GM23338 (cell line): ENCODE measurements around the gene DCAKD. TPM values are rescaled to one million over a fixed set of nuclear protein-coding genes. Genes with fewer than 3 reads are reported as not detected.

Experiments
- ATAC-seq: fragments of 200-7000 bp; cut with Tn5 transposase; 3 replicates; pipeline ENCODE4 v1.9.1; 2020
- DNase-seq: peaks from one replicate; pipeline ENCODE4 v3.0.0-alpha.2; 2015; ENCODE audit warnings: low spot score
- H2AFZ ChIP-seq: fragments of 200-600 bp; sonication (generic); 2 replicates; pipeline ENCODE4 v1.8.0; 2016; ENCODE audit warnings: antibody characterized with exemption, mild to moderate bottlenecking, moderate library complexity
- H3F3A ChIP-seq: fragments of 200-600 bp; sonication (generic); replicated peaks from 2 replicates; pipeline ENCODE4 v1.8.0; 2017; ENCODE audit warnings: antibody characterized with exemption, mixed run types, low read depth
- H3K27ac ChIP-seq: fragments of 200-600 bp; sonication (generic); 2 replicates; pipeline ENCODE4 v1.6.1; 2016; ENCODE audit warnings: low read depth
- H3K27me3 ChIP-seq: fragments of 200-600 bp; sonication (generic); 2 replicates; pipeline ENCODE4 v1.8.0; 2016; ENCODE audit warnings: mild to moderate bottlenecking, mixed run types, moderate library complexity; ENCODE audit not compliant: insufficient read depth
- H3K36me3 ChIP-seq: fragments of 200-600 bp; sonication (generic); 2 replicates; pipeline ENCODE4 v1.8.0; 2016; ENCODE audit warnings: mild to moderate bottlenecking; ENCODE audit not compliant: insufficient read depth
- H3K4me1 ChIP-seq: fragments of 200-600 bp; sonication (generic); 2 replicates; pipeline ENCODE4 v1.8.0; 2016; ENCODE audit warnings: mild to moderate bottlenecking, moderate library complexity; ENCODE audit not compliant: insufficient read depth
- H3K4me2 ChIP-seq: fragments of 200-600 bp; sonication (generic); 2 replicates; pipeline ENCODE4 v1.7.1; 2017; ENCODE audit warnings: mixed run types
- H3K4me3 ChIP-seq: fragments of 200-600 bp; sonication (generic); 2 replicates; pipeline ENCODE4 v1.6.1; 2016; ENCODE audit warnings: mixed run types
- H3K79me2 ChIP-seq: fragments of 200-600 bp; sonication (generic); replicated peaks from 2 replicates; pipeline ENCODE4 v1.8.0; 2017; ENCODE audit warnings: mild to moderate bottlenecking; ENCODE audit not compliant: insufficient read depth
- H3K9me2 ChIP-seq: fragments of 200-600 bp; sonication (generic); 2 replicates; pipeline ENCODE4 v1.8.0; 2017; ENCODE audit not compliant: insufficient read depth
- H4K20me1 ChIP-seq: fragments of 200-600 bp; sonication (generic); replicated peaks from 2 replicates; pipeline ENCODE4 v1.8.0; 2017; ENCODE audit warnings: mild to moderate bottlenecking; ENCODE audit not compliant: insufficient read depth
- H3K27ac Mint-ChIP-seq: 2 replicates; pipeline ENCODE4 v1.8.0; 2020; ENCODE audit warnings: inconsistent platforms, mild to moderate bottlenecking, moderate library complexity, mixed read lengths
- H3K27me3 Mint-ChIP-seq: 3 replicates; pipeline ENCODE4 v1.8.0; 2022; ENCODE audit warnings: low read depth, mild to moderate bottlenecking, moderate library complexity, mixed read lengths, inconsistent platforms; ENCODE audit not compliant: insufficient read depth, poor library complexity
- H3K36me3 Mint-ChIP-seq: 3 replicates; pipeline ENCODE4 v1.8.0; 2021; ENCODE audit warnings: low read depth, mild to moderate bottlenecking, inconsistent platforms, moderate library complexity, mixed read lengths
- H3K4me1 Mint-ChIP-seq: 3 replicates; pipeline ENCODE4 v1.8.0; 2020; ENCODE audit warnings: mild to moderate bottlenecking, inconsistent platforms, mixed read lengths
- H3K4me3 Mint-ChIP-seq: 3 replicates; pipeline ENCODE4 v1.8.0; 2021; ENCODE audit warnings: moderate library complexity, mild to moderate bottlenecking, inconsistent platforms, mixed read lengths
- H3K9me3 Mint-ChIP-seq: 3 replicates; pipeline ENCODE4 v1.8.0; 2020; ENCODE audit warnings: moderate library complexity, mild to moderate bottlenecking, inconsistent platforms, mixed read lengths
- CREB1 ChIP-seq: fragments of 250-450 bp; sonication (Bioruptor Pico); IDR thresholded peaks from 2 replicates; pipeline ENCODE4 v1.5.0; 2020; ENCODE audit warnings: low read depth, mild to moderate bottlenecking, moderate library complexity
- EZH2 ChIP-seq: fragments of 200-600 bp; sonication (generic); IDR thresholded peaks from one replicate; pipeline ENCODE4 v1.8.0; 2017; ENCODE audit warnings: antibody characterized with exemption, mild to moderate bottlenecking, low read depth; ENCODE audit not compliant: unreplicated experiment
- NANOG ChIP-seq: IDR thresholded peaks from 2 replicates; pipeline ENCODE4 v1.6.1; 2016; ENCODE audit warnings: antibody characterized with exemption, borderline replicate concordance
- REST ChIP-seq: IDR thresholded peaks from one replicate; pipeline ENCODE4 v1.6.1; 2018; ENCODE audit warnings: antibody characterized with exemption; ENCODE audit not compliant: unreplicated experiment
- ZNF114 ChIP-seq: fragments of 250-450 bp; sonication (Bioruptor Pico); IDR thresholded peaks from 2 replicates; pipeline ENCODE4 v1.5.0; 2020; ENCODE audit warnings: mild to moderate bottlenecking, moderate library complexity
- ZNF331 ChIP-seq: fragments of 250-450 bp; sonication (Bioruptor Pico); IDR thresholded peaks from 2 replicates; pipeline ENCODE4 v1.5.0; 2020; ENCODE audit warnings: low read depth, mild to moderate bottlenecking, moderate library complexity
- polyA plus RNA-seq: library from polyadenylated mRNA; unstranded; fragments of >200 nt; fragmentation: Nextera tagmentation; extraction: Ambion mirVana; gene quantifications from 2 replicates; pipeline ENCODE4 v1.2.1, GENCODE V29; 2016
- total RNA-seq: library from RNA; depleted of rRNA; stranded (reverse); fragments of >200 nt; shearing (Covaris generic); gene quantifications from 2 replicates; pipeline ENCODE4 v1.2.3, GENCODE V29; 2014
- TF ChIP-seq, protein P1 (sequence below): fragments of 250-450 bp; sonication (Bioruptor Pico); IDR thresholded peaks from 2 replicates; pipeline ENCODE4 v1.5.0; 2020; ENCODE audit warnings: mild to moderate bottlenecking, moderate library complexity

DCAKD gene
- total and polyA plus RNA-seq, 2 experiments from 2014 or later = 23.7 to 57.2 TPM

- TF ChIP-seq, protein P1, sequence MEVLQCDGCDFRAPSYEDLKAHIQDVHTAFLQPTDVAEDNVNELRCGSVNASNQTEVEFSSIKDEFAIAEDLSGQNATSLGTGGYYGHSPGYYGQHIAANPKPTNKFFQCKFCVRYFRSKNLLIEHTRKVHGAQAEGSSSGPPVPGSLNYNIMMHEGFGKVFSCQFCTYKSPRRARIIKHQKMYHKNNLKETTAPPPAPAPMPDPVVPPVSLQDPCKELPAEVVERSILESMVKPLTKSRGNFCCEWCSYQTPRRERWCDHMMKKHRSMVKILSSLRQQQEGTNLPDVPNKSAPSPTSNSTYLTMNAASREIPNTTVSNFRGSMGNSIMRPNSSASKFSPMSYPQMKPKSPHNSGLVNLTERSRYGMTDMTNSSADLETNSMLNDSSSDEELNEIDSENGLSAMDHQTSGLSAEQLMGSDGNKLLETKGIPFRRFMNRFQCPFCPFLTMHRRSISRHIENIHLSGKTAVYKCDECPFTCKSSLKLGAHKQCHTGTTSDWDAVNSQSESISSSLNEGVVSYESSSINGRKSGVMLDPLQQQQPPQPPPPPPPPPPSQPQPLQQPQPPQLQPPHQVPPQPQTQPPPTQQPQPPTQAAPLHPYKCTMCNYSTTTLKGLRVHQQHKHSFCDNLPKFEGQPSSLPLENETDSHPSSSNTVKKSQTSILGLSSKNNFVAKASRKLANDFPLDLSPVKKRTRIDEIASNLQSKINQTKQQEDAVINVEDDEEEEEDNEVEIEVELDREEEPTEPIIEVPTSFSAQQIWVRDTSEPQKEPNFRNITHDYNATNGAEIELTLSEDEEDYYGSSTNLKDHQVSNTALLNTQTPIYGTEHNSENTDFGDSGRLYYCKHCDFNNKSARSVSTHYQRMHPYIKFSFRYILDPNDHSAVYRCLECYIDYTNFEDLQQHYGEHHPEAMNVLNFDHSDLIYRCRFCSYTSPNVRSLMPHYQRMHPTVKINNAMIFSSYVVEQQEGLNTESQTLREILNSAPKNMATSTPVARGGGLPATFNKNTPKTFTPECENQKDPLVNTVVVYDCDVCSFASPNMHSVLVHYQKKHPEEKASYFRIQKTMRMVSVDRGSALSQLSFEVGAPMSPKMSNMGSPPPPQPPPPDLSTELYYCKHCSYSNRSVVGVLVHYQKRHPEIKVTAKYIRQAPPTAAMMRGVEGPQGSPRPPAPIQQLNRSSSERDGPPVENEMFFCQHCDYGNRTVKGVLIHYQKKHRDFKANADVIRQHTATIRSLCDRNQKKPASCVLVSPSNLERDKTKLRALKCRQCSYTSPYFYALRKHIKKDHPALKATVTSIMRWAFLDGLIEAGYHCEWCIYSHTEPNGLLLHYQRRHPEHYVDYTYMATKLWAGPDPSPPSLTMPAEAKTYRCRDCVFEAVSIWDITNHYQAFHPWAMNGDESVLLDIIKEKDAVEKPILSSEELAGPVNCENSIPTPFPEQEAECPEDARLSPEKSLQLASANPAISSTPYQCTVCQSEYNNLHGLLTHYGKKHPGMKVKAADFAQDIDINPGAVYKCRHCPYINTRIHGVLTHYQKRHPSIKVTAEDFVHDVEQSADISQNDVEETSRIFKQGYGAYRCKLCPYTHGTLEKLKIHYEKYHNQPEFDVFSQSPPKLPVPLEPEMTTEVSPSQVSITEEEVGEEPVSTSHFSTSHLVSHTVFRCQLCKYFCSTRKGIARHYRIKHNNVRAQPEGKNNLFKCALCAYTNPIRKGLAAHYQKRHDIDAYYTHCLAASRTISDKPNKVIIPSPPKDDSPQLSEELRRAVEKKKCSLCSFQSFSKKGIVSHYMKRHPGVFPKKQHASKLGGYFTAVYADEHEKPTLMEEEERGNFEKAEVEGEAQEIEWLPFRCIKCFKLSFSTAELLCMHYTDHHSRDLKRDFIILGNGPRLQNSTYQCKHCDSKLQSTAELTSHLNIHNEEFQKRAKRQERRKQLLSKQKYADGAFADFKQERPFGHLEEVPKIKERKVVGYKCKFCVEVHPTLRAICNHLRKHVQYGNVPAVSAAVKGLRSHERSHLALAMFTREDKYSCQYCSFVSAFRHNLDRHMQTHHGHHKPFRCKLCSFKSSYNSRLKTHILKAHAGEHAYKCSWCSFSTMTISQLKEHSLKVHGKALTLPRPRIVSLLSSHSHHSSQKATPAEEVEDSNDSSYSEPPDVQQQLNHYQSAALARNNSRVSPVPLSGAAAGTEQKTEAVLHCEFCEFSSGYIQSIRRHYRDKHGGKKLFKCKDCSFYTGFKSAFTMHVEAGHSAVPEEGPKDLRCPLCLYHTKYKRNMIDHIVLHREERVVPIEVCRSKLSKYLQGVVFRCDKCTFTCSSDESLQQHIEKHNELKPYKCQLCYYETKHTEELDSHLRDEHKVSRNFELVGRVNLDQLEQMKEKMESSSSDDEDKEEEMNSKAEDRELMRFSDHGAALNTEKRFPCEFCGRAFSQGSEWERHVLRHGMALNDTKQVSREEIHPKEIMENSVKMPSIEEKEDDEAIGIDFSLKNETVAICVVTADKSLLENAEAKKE = no peak
- TF ChIP-seq ZNF331 (CRISPR knock-in tag) = no peak
- no peak for TF ChIP-seq REST
- no peak for TF ChIP-seq ZNF114 (CRISPR knock-in tag)
Observed at GRCh38 chr17:44999433-44999832, 52.0 kb downstream of the DCAKD start (continued).

- TF ChIP-seq EZH2 = no peak
- no peak for TF ChIP-seq CREB1 (CRISPR knock-in tag)
- TF ChIP-seq NANOG = no peak
- DNase-seq (no peak), ATAC-seq (no peak)
- Mint-ChIP-seq H3K27me3 (peaks cover 15% of the 10 kb centered on the region), H3K4me3 (no peak overlapping the region), H3K36me3 (peaks cover 3% of the 10 kb centered on the region; the same call in 2 of the 3 replicates), H3K27ac (no peak overlapping the region), H3K9me3 (peaks cover 15% of the 10 kb centered on the region), H3K4me1 (peaks cover 9% of the 10 kb centered on the region)
- 0 out of 2 replicates have a peak, but pooled peaks cover 4% of the 10 kb centered on the region for H3F3A ChIP-seq
- no peak overlapping the region for H3K4me3 ChIP-seq
- no peaks in the 10 kb centered on the region for H4K20me1 ChIP-seq
- no peaks in the 10 kb centered on the region for H3K36me3 ChIP-seq
- no peaks in the 10 kb centered on the region for H3K79me2 ChIP-seq
- H3K27me3 ChIP-seq = no peaks in the 10 kb centered on the region
- no peaks in the 10 kb centered on the region for H3K9me2 ChIP-seq
- H2AFZ ChIP-seq = no peak overlapping the region
- H3K4me1 ChIP-seq = peaks cover 4% of the 10 kb centered on the region
- H3K27ac ChIP-seq = no peak overlapping the region
- H3K4me2 ChIP-seq = no peak overlapping the region
Observed at GRCh38 chr17:44998646-44999045, 52.8 kb downstream of the DCAKD start.
